ENCODE data around the gene EPB41. TPM values are rescaled to one million over a fixed set of nuclear protein-coding genes. Genes with fewer than 3 reads are reported as not detected.

EPB41 gene
- total and polyA plus RNA-seq, 9 of the 15 experiments (the other 6 are each of a cell fraction or from before 2014, with no cell fraction given) = 3.7 to 213 (median 141) TPM

DNA sequence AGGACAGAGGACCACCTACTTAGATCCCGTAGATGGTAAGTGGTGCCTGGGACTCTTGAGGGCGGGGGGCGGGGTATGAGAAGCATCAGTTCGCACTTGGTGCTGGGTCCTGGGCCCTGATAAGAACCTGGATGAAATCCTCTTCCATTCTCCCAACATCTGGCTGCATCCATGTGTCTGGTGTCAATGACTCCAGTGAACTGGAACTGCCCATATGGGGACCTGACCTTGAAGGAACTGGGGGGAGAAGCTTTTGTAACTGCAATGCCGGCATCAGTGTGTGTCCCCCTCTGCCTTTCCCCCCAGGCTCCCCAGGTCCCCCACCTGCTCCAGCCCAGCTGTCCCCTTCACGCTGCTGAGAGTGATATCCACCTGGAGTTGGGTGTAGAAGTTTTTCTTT lies 49.7 kb upstream of the EPB41 start:
- WGBS (ENCODE audit: insufficient coverage, low coverage, missing lambda C conversion rate) = 10% methylated on average over 4 of the region's 6 CpGs

More for the DNA sequence above, 49.7 kb upstream of the EPB41 start:
- Histone ChIP-seq H3K36me3 (ENCODE audit: control insufficient read depth, insufficient read depth, low read length) (no peaks in the 10 kb centered on the region), H4K20me1 (replicated peaks; ENCODE audit: control insufficient read depth, insufficient read depth, low read length) (no peaks in the 10 kb centered on the region), H2AFZ (ENCODE audit: low read depth, low read length) (no peak overlapping the region), H3K27ac (ENCODE audit: extremely low read depth, low read depth, low read length) (no peak overlapping the region), H3K4me3 (no peak overlapping the region), H3K9ac (ENCODE audit: insufficient read depth in 1 of 2, low read depth in 2 of 2, low read length in 2 of 2) (no peak overlapping the region), H3K4me1 (replicated peaks in 1 of 2; ENCODE audit: control insufficient read depth in 2 of 2, insufficient read depth in 2 of 2, low read length in 2 of 2) (peaks cover 4 to 11% of the 10 kb centered on the region in 2 experiments; a peak in 3 of 5 replicates), H3K27me3 (ENCODE audit: control insufficient read depth in 2 of 2, insufficient read depth in 2 of 2, low read length in 2 of 2) (peaks cover 34 to 68% of the 10 kb centered on the region in 2 experiments), H3K4me2 (ENCODE audit: insufficient read depth, low read length) (no peak overlapping the region), H3K79me2 (ENCODE audit: control insufficient read depth, insufficient read depth, low read length) (no peaks in the 10 kb centered on the region), H3K9me3 (replicated peaks; ENCODE audit: control insufficient read depth, insufficient read depth, low read depth, low read length) (no peaks in the 10 kb centered on the region), H3K9me1 (ENCODE audit: control insufficient read depth, insufficient read depth, low read length) (no peaks in the 10 kb centered on the region)
- FAIRE-seq (no peak), DNase-seq (ENCODE audit: extremely low read depth in 1 of 4, low spot score in 3 of 4) (no peak), ATAC-seq (no peak)
- intact Hi-C loops (cut with micrococcal nuclease) = no loop called here
- CTCF ChIA-PET (ENCODE audit: low intra/inter-chr PET ratio) = no interaction called here
- in situ Hi-C loops (cut with MboI) = loop anchor here (5.0 kb wide), 3 partner anchors 77 to 352 kb away; partner anchors contain the start of gene RNU11
- BruUV-seq (replicated peaks) = no TSS peak
- TF ChIP-seq ZBTB43 (CRISPR knock-in tag; IDR thresholded peaks at IDR 0.05) = no peak
- no peak for TF ChIP-seq NR3C1 (CRISPR knock-in tag; IDR thresholded peaks at IDR 0.05)
- TF ChIP-seq ARID3A (IDR thresholded peaks at IDR 0.05; ENCODE audit: borderline replicate concordance, low read depth, low read length) = no peak
- no peak for TF ChIP-seq CREB3L1 (IDR thresholded peaks at IDR 0.05; ENCODE audit: borderline replicate concordance, low read depth)
- TF ChIP-seq, protein P1, sequence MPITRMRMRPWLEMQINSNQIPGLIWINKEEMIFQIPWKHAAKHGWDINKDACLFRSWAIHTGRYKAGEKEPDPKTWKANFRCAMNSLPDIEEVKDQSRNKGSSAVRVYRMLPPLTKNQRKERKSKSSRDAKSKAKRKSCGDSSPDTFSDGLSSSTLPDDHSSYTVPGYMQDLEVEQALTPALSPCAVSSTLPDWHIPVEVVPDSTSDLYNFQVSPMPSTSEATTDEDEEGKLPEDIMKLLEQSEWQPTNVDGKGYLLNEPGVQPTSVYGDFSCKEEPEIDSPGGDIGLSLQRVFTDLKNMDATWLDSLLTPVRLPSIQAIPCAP (CRISPR knock-in tag; IDR thresholded peaks at IDR 0.05; ENCODE audit: borderline replicate concordance) = no peak
- POLR2A ChIA-PET = interaction anchor here (2.2 kb wide), 1 partner anchor 12 kb away, joined by 9 read pairs; no protein-coding TSS in a partner anchor
